Kasumi-1 (cell line): ENCODE data around the gene FSTL1.

Source experiments
- DNase-seq, 2 experiments: peaks; one replicate each; lab custom pipeline; 2025; lab: John Stamatoyannopoulos, UW

The FSTL1 gene

GRCh38 chr3:120440001-120440703 lies 10.6 kb downstream of the FSTL1 start:
- DNase-seq = peak in 1 of 2 experiments; percentile 16

- no peak for DNase-seq
These were observed 12.0 kb downstream of the FSTL1 start for GRCh38 chr3:120438665-120439370.

GRCh38 chr3:120438216-120438615 lies 12.6 kb downstream of the FSTL1 start:
- no peak for DNase-seq

- DNase-seq = no peak
These were observed 13.2 kb downstream of the FSTL1 start for GRCh38 chr3:120437559-120437958.

GRCh38 chr3:120436523-120437050 lies 14.2 kb downstream of the FSTL1 start:
- DNase-seq = no peak

GRCh38 chr3:120435621-120436020 lies 15.2 kb downstream of the FSTL1 start:
- DNase-seq = peak; percentile 8 to 19

- DNase-seq = no peak
These were observed 17.0 kb downstream of the FSTL1 start for GRCh38 chr3:120433662-120434331.

- no peak for DNase-seq
These were observed 18.5 kb downstream of the FSTL1 start for GRCh38 chr3:120432150-120432860.

- DNase-seq = no peak
These were observed 20.9 kb downstream of the FSTL1 start for GRCh38 chr3:120429921-120430361.

GRCh38 chr3:120428924-120429323 lies 21.9 kb downstream of the FSTL1 start:
- DNase-seq = no peak

- no peak for DNase-seq
These were observed 23.6 kb downstream of the FSTL1 start for GRCh38 chr3:120427201-120427600.

- DNase-seq = no peak
These were observed 25.1 kb downstream of the FSTL1 start for GRCh38 chr3:120425572-120426250.

GRCh38 chr3:120424976-120425570 lies 25.7 kb downstream of the FSTL1 start:
- DNase-seq = no peak

- no peak for DNase-seq
These were observed 26.3 kb downstream of the FSTL1 start for GRCh38 chr3:120424506-120424905.

- DNase-seq = no peak
These were observed 27.4 kb downstream of the FSTL1 start for GRCh38 chr3:120423432-120423831.

- no peak for DNase-seq
These were observed 28.9 kb downstream of the FSTL1 start for GRCh38 chr3:120421926-120422325.

GRCh38 chr3:120420928-120421551 lies 29.8 kb downstream of the FSTL1 start:
- DNase-seq = no peak

- no peak for DNase-seq
These were observed 30.4 kb downstream of the FSTL1 start for GRCh38 chr3:120420360-120420759.

GRCh38 chr3:120419797-120420196 lies 31.0 kb downstream of the FSTL1 start:
- DNase-seq = no peak

GRCh38 chr3:120418866-120419490 lies 31.8 kb downstream of the FSTL1 start:
- DNase-seq = peak; percentile 78 to 79
